ENCODE data around the gene B4GALNT1. TPM values are rescaled to one million over a fixed set of nuclear protein-coding genes. Genes with fewer than 3 reads are reported as not detected.

B4GALNT1 gene
- total RNA-seq, 4 donors from 2014 or later = 0.38 to 0.48 (median 0.42) TPM; not detected in 1

GRCh38 chr12:57579011-57579410 is 54.0 kb downstream of the B4GALNT1 start:
- no peaks in the 10 kb centered on the region for H3K36me3 ChIP-seq
- peaks cover 5% of the 10 kb centered on the region for H3K27me3 ChIP-seq
- no peaks in the 10 kb centered on the region for H3K4me1 ChIP-seq
- no peak overlapping the region for H3K27ac ChIP-seq
- no peak for DNase-seq (ENCODE audit: low spot score in 2 of 2)
- TF ChIP-seq EP300 (IDR thresholded peaks at IDR 0.05) (no peak), CTCF (IDR thresholded peaks at IDR 0.05) (no peak), POLR2AphosphoS5 (IDR thresholded peaks at IDR 0.05) (no peak), POLR2A (IDR thresholded peaks at IDR 0.05) (no peak)
- WGBS = 92% methylated on average over 2 of the region's 2 CpGs
- H3K4me3 ChIP-seq = no peak overlapping the region
- H3K9me3 ChIP-seq = no peaks in the 10 kb centered on the region

DNA sequence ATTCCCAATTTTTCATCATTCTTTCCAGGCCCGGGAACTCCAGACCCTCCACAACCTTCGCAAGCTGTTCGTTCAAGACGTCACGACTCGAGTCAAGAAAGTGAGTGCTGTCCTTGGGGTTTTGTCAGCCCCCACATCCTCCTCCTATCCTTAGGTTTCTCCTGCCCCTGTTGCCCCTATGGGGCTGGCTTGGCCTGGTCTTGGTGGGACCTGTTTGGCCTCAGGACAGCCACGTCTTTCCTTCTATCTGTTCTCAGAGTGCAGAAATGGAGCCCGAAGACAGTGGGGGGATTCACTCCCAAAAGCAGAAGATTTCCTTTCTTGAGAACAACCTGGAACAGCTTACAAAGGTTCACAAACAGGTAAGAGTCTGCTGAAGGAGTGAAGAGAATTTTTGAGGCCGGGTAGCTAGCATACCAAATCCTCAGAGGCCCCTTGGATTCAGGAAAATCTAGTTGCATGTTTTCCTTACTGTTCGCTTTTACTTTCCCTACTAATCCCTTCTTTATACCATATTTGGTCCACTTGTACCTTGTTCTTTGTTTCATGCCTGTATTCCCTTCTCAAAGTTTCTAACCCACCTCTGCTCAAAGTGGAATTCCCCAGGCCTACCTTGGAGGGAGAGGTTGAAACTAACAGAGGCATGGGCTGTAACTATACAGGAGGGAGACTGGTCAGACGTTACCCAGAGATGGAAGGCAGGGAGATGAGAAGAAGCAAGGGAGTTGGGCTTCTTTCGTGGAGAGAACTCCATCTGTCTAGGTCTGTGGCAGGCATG is 54.8 kb downstream of the B4GALNT1 start:
- H3K4me1 ChIP-seq = no peaks in the 10 kb centered on the region
- DNase-seq (ENCODE audit: low spot score in 2 of 2) = no peak
- no peak for TF ChIP-seq EP300 (IDR thresholded peaks at IDR 0.05)
- TF ChIP-seq POLR2A (IDR thresholded peaks at IDR 0.05) = no peak
- no peak for TF ChIP-seq CTCF (IDR thresholded peaks at IDR 0.05)
- no peak for TF ChIP-seq POLR2AphosphoS5 (IDR thresholded peaks at IDR 0.05)
- peaks cover 5% of the 10 kb centered on the region for H3K27me3 ChIP-seq
- no peak overlapping the region for H3K27ac ChIP-seq
- H3K9me3 ChIP-seq = no peaks in the 10 kb centered on the region
- no peaks in the 10 kb centered on the region for H3K36me3 ChIP-seq
- H3K4me3 ChIP-seq = no peak overlapping the region
- WGBS = 91% methylated on average over 12 of the region's 12 CpGs

- no peak overlapping the region for H3K4me3 ChIP-seq
- DNase-seq (ENCODE audit: low spot score in 2 of 2) = no peak
- no peak for TF ChIP-seq POLR2A (IDR thresholded peaks at IDR 0.05)
- TF ChIP-seq CTCF (IDR thresholded peaks at IDR 0.05) = no peak
- no peak for TF ChIP-seq POLR2AphosphoS5 (IDR thresholded peaks at IDR 0.05)
- TF ChIP-seq EP300 (IDR thresholded peaks at IDR 0.05) = no peak
- H3K27ac ChIP-seq = no peak overlapping the region
- H3K36me3 ChIP-seq = no peaks in the 10 kb centered on the region
- 63% methylated on average over 9 of the region's 9 CpGs for WGBS
- H3K9me3 ChIP-seq = no peaks in the 10 kb centered on the region
- no peaks in the 10 kb centered on the region for H3K4me1 ChIP-seq
- H3K27me3 ChIP-seq = peaks cover 4% of the 10 kb centered on the region
Observed at GRCh38 chr12:57576613-57577160, 56.3 kb downstream of the B4GALNT1 start.

Other genes starting within 250 kb of the B4GALNT1 start
- gene R3HDM2, start 202.2 kb downstream of the B4GALNT1 start, total RNA-seq = 10 to 100 TPM; 43.4 to 97.6 (median 65.1) TPM
- gene INHBC, start 198.4 kb downstream of the B4GALNT1 start, total RNA-seq = not detected
- under 1 TPM in 1 of 4 donors, not detected in 3; 0.56 TPM for gene INHBE, start 177.9 kb downstream of the B4GALNT1 start, total RNA-seq
- 1 to 10 TPM in 2 of 4 donors, under 1 TPM in 1, not detected in 1; 0.51 to 2.9 (median 2.0) TPM for gene GLI1, start 173.4 kb downstream of the B4GALNT1 start, total RNA-seq
- 1 to 10 TPM; 5.4 to 7.4 (median 5.9) TPM for gene ARHGAP9, start 153.3 kb downstream of the B4GALNT1 start, total RNA-seq
- 100 to 1,000 TPM in 1 of 4 donors, 10 to 100 TPM in 3; 55.7 to 203 (median 79.7) TPM for gene MARS1, start 145.1 kb downstream of the B4GALNT1 start, total RNA-seq
- gene DDIT3, start 112.7 kb downstream of the B4GALNT1 start, total RNA-seq = 10 to 100 TPM in 3 of 4 donors, 1 to 10 TPM in 1; 8.1 to 33.6 (median 14.4) TPM
- 10 to 100 TPM; 24.4 to 92.9 (median 36.8) TPM for gene MBD6, start 110.4 kb downstream of the B4GALNT1 start, total RNA-seq
- gene DCTN2, start 86.0 kb downstream of the B4GALNT1 start, total RNA-seq = 100 to 1,000 TPM; 152 to 242 (median 185) TPM
- gene KIF5A, start 83.2 kb downstream of the B4GALNT1 start, total RNA-seq = under 1 TPM in 2 of 4 donors, not detected in 2; 0.08 to 0.23 TPM
- gene PIP4K2C, start 42.0 kb downstream of the B4GALNT1 start, total RNA-seq = 10 to 100 TPM; 36.9 to 68.9 (median 51.5) TPM
- gene DTX3, start 28.4 kb downstream of the B4GALNT1 start, total RNA-seq = 10 to 100 TPM; 10.4 to 19.0 (median 12.1) TPM
- gene ARHGEF25, start 21.8 kb downstream of the B4GALNT1 start, total RNA-seq = 10 to 100 TPM in 1 of 4 donors, 1 to 10 TPM in 3; 4.0 to 13.3 (median 7.9) TPM
- gene OS9, start 60.9 kb upstream of the B4GALNT1 start, total RNA-seq = 100 to 1,000 TPM; 165 to 282 (median 236) TPM
- 1 to 10 TPM in 3 of 4 donors, under 1 TPM in 1; 0.45 to 1.4 (median 1.3) TPM for gene AGAP2, start 105.5 kb upstream of the B4GALNT1 start, total RNA-seq
- gene TSPAN31, start 111.8 kb upstream of the B4GALNT1 start, total RNA-seq = 10 to 100 TPM; 29.8 to 54.7 (median 36.8) TPM
- 10 to 100 TPM; 35.7 to 82.3 (median 47.0) TPM for gene CDK4, start 119.1 kb upstream of the B4GALNT1 start, total RNA-seq
- 10 to 100 TPM; 10.2 to 26.6 (median 13.1) TPM for gene MARCHF9, start 121.9 kb upstream of the B4GALNT1 start, total RNA-seq
- 1 to 10 TPM; 1.2 to 4.1 (median 2.0) TPM for gene CYP27B1, start 133.9 kb upstream of the B4GALNT1 start, total RNA-seq
- 10 to 100 TPM in 3 of 4 donors, 1 to 10 TPM in 1; 9.1 to 24.1 (median 16.4) TPM for gene METTL1, start 138.9 kb upstream of the B4GALNT1 start, total RNA-seq
- 10 to 100 TPM in 3 of 4 donors, 1 to 10 TPM in 1; 8.7 to 13.7 (median 11.3) TPM for gene EEF1AKMT3, start 139.4 kb upstream of the B4GALNT1 start, total RNA-seq
- gene TSFM, start 149.6 kb upstream of the B4GALNT1 start, total RNA-seq = 10 to 100 TPM; 19.6 to 35.4 (median 29.1) TPM
- gene AVIL, start 185.5 kb upstream of the B4GALNT1 start, total RNA-seq = 10 to 100 TPM in 2 of 4 donors, 1 to 10 TPM in 2; 4.7 to 96.5 (median 10.0) TPM
- gene CTDSP2, start 213.5 kb upstream of the B4GALNT1 start, total RNA-seq = 100 to 1,000 TPM; 147 to 240 (median 215) TPM